Measurements from ENCODE around the gene YY2.

DNA sequence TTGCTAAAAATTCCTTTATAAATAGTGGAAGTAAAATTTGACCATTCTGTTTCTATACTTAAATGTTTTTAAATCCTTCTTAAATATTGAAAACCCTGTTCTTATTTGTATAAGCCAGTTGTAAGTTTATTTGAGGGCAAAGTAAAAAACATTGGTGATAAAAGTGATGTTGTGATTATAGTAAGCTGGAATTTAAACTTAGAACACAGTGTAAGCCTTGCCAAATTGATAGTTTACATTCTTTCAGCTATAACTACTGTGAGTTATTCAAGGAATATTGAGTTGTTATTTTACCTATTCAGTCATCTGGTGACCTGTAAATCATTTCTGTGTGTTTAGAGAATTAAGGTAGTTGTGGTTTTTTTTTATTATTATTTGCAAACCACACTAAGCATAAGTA lies 9.6 kb downstream of the YY2 start:
- TF ChIP-seq CTCF (IDR thresholded peaks at IDR 0.05): no peak
- no peak for TF ChIP-seq POLR2A (IDR thresholded peaks at IDR 0.05)
